ENCODE results near the gene TAF6.

Gene TAF6

GRCh38 chr7:100095289-100095688 lies 23.9 kb downstream of the TAF6 start:
- Mint-ChIP-seq H3K27me3 (no peaks in the 10 kb centered on the region), H3K4me3 (no peak overlapping the region), H3K9me3 (no peaks in the 10 kb centered on the region), H3K4me1 (peaks cover 88% of the 10 kb centered on the region), H3K27ac (peak overlapping the region in 1 of 2 donors; percentile 87)
- no peak for ATAC-seq
- DNase-seq, result no peak

- peak overlapping the region in 1 of 2 donors; percentile 93 for H3K27ac Mint-ChIP-seq
- H3K9me3 Mint-ChIP-seq, result no peaks in the 10 kb centered on the region
- peak overlapping the region in 1 of 2 donors; percentile 18 for H3K4me3 Mint-ChIP-seq
- DNase-seq, result no peak
- peaks cover 87% of the 10 kb centered on the region for H3K4me1 Mint-ChIP-seq
- ATAC-seq, result no peak
- H3K27me3 Mint-ChIP-seq, result no peaks in the 10 kb centered on the region
These were observed 25.2 kb downstream of the TAF6 start for GRCh38 chr7:100093925-100094486.

- ATAC-seq (no peak), DNase-seq (no peak)
- peaks cover 82% of the 10 kb centered on the region for H3K4me1 Mint-ChIP-seq
- H3K27ac Mint-ChIP-seq, result peak overlapping the region in 1 of 2 donors; percentile 93
- H3K4me3 Mint-ChIP-seq, result peak overlapping the region in 1 of 2 donors; percentile 18
- H3K9me3 Mint-ChIP-seq, result no peaks in the 10 kb centered on the region
- no peaks in the 10 kb centered on the region for H3K27me3 Mint-ChIP-seq
These were observed 25.7 kb downstream of the TAF6 start for GRCh38 chr7:100093498-100093897.

- no peak overlapping the region for H3K4me3 Mint-ChIP-seq
- DNase-seq (no peak), ATAC-seq (no peak)
- peaks cover 80% of the 10 kb centered on the region for H3K4me1 Mint-ChIP-seq
- no peaks in the 10 kb centered on the region for H3K9me3 Mint-ChIP-seq
- peak overlapping the region in 1 of 2 donors; percentile 93 for H3K27ac Mint-ChIP-seq
- no peaks in the 10 kb centered on the region for H3K27me3 Mint-ChIP-seq
These were observed 26.1 kb downstream of the TAF6 start for GRCh38 chr7:100093054-100093453.

GRCh38 chr7:100091411-100092181 lies 27.6 kb downstream of the TAF6 start:
- DNase-seq, result peak in 1 of 2 donors; percentile 23
- no peaks in the 10 kb centered on the region for H3K27me3 Mint-ChIP-seq
- peak overlapping the region in 1 of 2 donors; percentile 87 for H3K27ac Mint-ChIP-seq
- peak overlapping the region in 1 of 2 donors; percentile 23 for H3K4me3 Mint-ChIP-seq
- H3K4me1 Mint-ChIP-seq, result peaks cover 76% of the 10 kb centered on the region
- H3K9me3 Mint-ChIP-seq, result no peaks in the 10 kb centered on the region
- ATAC-seq, result peak; percentile 26

- ATAC-seq, result peak; percentile 47
- peak overlapping the region; percentile 10 to 91 for H3K4me3 Mint-ChIP-seq
These were observed 28.4 kb downstream of the TAF6 start for GRCh38 chr7:100090527-100091410.

GRCh38 chr7:100089458-100090196 lies 29.5 kb downstream of the TAF6 start:
- H3K4me3 Mint-ChIP-seq, result peak overlapping the region; percentile 87 to 91
- H3K27me3 Mint-ChIP-seq, result no peaks in the 10 kb centered on the region
- no peak for ATAC-seq
- no peak for DNase-seq
- H3K9me3 Mint-ChIP-seq, result no peaks in the 10 kb centered on the region
- peak overlapping the region; percentile 23 to 95 for H3K27ac Mint-ChIP-seq
- peaks cover 65% of the 10 kb centered on the region for H3K4me1 Mint-ChIP-seq

More at GRCh38 chr7:100090527-100091410, 28.4 kb downstream of the TAF6 start:
- peak overlapping the region in 1 of 2 donors; percentile 87 for H3K27ac Mint-ChIP-seq
- no peaks in the 10 kb centered on the region for H3K27me3 Mint-ChIP-seq
- peaks cover 74% of the 10 kb centered on the region for H3K4me1 Mint-ChIP-seq
- H3K9me3 Mint-ChIP-seq, result no peaks in the 10 kb centered on the region
- DNase-seq, result peak in 1 of 2 donors; percentile 25

GRCh38 chr7:100088621-100089457 lies 30.3 kb downstream of the TAF6 start, which contains the start of gene COPS6:
Gene COPS6 (plus strand): TSS chr7:100088969. CDS start chr7:100088991, 22 bp downstream.
- no peaks in the 10 kb centered on the region for H3K27me3 Mint-ChIP-seq
- peak within 1 kb of the TSS; percentile 54 to 95 for H3K27ac Mint-ChIP-seq
- no peaks in the 10 kb centered on the region for H3K9me3 Mint-ChIP-seq
- ATAC-seq, result peak; percentile 68
- DNase-seq, result peak; percentile 85 to 86
- H3K4me3 Mint-ChIP-seq, result peak within 1 kb of the TSS; percentile 87 to 91
- peaks cover 61% of the 10 kb centered on the region for H3K4me1 Mint-ChIP-seq

GRCh38 chr7:100088095-100088620 lies 31.0 kb downstream of the TAF6 start:
- no peaks in the 10 kb centered on the region for H3K27me3 Mint-ChIP-seq
- ATAC-seq, result peak; percentile 5
- H3K4me3 Mint-ChIP-seq, result peak overlapping the region; percentile 87 to 91
- DNase-seq, result no peak
- H3K9me3 Mint-ChIP-seq, result no peaks in the 10 kb centered on the region
- peaks cover 56% of the 10 kb centered on the region for H3K4me1 Mint-ChIP-seq
- peak overlapping the region; percentile 54 to 95 for H3K27ac Mint-ChIP-seq

- Mint-ChIP-seq H3K9me3 (no peaks in the 10 kb centered on the region), H3K27ac (no peak overlapping the region), H3K4me3 (no peak overlapping the region), H3K4me1 (peaks cover 56% of the 10 kb centered on the region), H3K27me3 (no peaks in the 10 kb centered on the region)
- DNase-seq, result no peak
- ATAC-seq, result no peak
These were observed 32.0 kb downstream of the TAF6 start for GRCh38 chr7:100087055-100087750.

GRCh38 chr7:100085515-100085914 lies 33.6 kb downstream of the TAF6 start:
- Mint-ChIP-seq H3K27me3 (no peaks in the 10 kb centered on the region), H3K4me1 (peaks cover 50% of the 10 kb centered on the region), H3K9me3 (no peaks in the 10 kb centered on the region), H3K4me3 (no peak overlapping the region), H3K27ac (no peak overlapping the region)
- DNase-seq (no peak), ATAC-seq (no peak)

GRCh38 chr7:100082978-100083377 lies 36.2 kb downstream of the TAF6 start:
- ATAC-seq (no peak), DNase-seq (no peak)
- Mint-ChIP-seq H3K27me3 (no peaks in the 10 kb centered on the region), H3K9me3 (no peaks in the 10 kb centered on the region), H3K27ac (peak overlapping the region; percentile 74 to 97), H3K4me1 (peaks cover 50% of the 10 kb centered on the region), H3K4me3 (peak overlapping the region; percentile 87 to 90)

- peak within 1 kb of the TSS; percentile 91 to 97 for H3K27ac Mint-ChIP-seq
- no peaks in the 10 kb centered on the region for H3K9me3 Mint-ChIP-seq
- H3K4me1 Mint-ChIP-seq, result peaks cover 45% of the 10 kb centered on the region
- DNase-seq (peak; percentile 99), ATAC-seq (peak; percentile 93)
- peak within 1 kb of the TSS; percentile 87 to 90 for H3K4me3 Mint-ChIP-seq
- no peaks in the 10 kb centered on the region for H3K27me3 Mint-ChIP-seq
These were observed 37.5 kb downstream of the TAF6 start, which contains the start of gene ZNF3 for GRCh38 chr7:100081535-100082102. Gene ZNF3 (minus strand): TSS chr7:100081723. CDS start chr7:100077357, 4,366 bp downstream.

All from stimulated activated naive CD8-positive, alpha-beta T cell treated with anti-CD3 and anti-CD28 coated beads, Interleukin-15, amount 100 ng/mL, for 72 hours (primary cell).